NCI-H345 (cell line): ENCODE results near the gene LHX2.
A peak's percentile ranks its signal among the peaks of the same experiment; 100 is the strongest.

Experiments used
- DNase-seq: peaks from one replicate; lab custom pipeline; 2025; lab: John Stamatoyannopoulos, UW

The LHX2 gene

GRCh38 chr9:123999661-124000060 lies 11.9 kb upstream of the LHX2 start:
- no peak for DNase-seq

GRCh38 chr9:124000161-124000783 lies 11.3 kb upstream of the LHX2 start:
- DNase-seq: peak; percentile 39

- DNase-seq: no peak
Measured at GRCh38 chr9:124000784-124001457, 10.6 kb upstream of the LHX2 start.

GRCh38 chr9:124001458-124001799 lies 10.1 kb upstream of the LHX2 start:
- no peak for DNase-seq

- DNase-seq: no peak
Measured at GRCh38 chr9:124001866-124002525, 9.6 kb upstream of the LHX2 start.

- DNase-seq: no peak
Measured at GRCh38 chr9:124003636-124004349, 7.8 kb upstream of the LHX2 start.

- peak; percentile 15 for DNase-seq
Measured at GRCh38 chr9:124004593-124004992, 7.0 kb upstream of the LHX2 start.

GRCh38 chr9:124005029-124005771 lies 6.4 kb upstream of the LHX2 start:
- DNase-seq: no peak

- DNase-seq: no peak
Measured at GRCh38 chr9:124006448-124007361, 4.9 kb upstream of the LHX2 start.

GRCh38 chr9:124007565-124008302 lies 3.8 kb upstream of the LHX2 start:
- DNase-seq: no peak

- no peak for DNase-seq
Measured at GRCh38 chr9:124008303-124008693, 3.3 kb upstream of the LHX2 start.

GRCh38 chr9:124008694-124009530 lies 2.7 kb upstream of the LHX2 start:
- peak; percentile 51 for DNase-seq

- no peak for DNase-seq
Measured at GRCh38 chr9:124009531-124010217, 1.9 kb upstream of the LHX2 start.

- DNase-seq: no peak
Measured at GRCh38 chr9:124010303-124010664, 1.3 kb upstream of the LHX2 start.

GRCh38 chr9:124010665-124011321 lies 775 bp upstream of the LHX2 start:
- peak; percentile 38 for DNase-seq

GRCh38 chr9:124012368-124013301 lies 1.1 kb downstream of the LHX2 start:
- DNase-seq: no peak
